ENCODE measurements around the gene ST8SIA2.

- TF ChIP-seq CTCF (IDR thresholded peaks at IDR 0.05): no peak
- no peak for TF ChIP-seq POLR2A (IDR thresholded peaks at IDR 0.05)
Measured at GRCh38 chr15:92418864-92419263, 25.2 kb downstream of the ST8SIA2 start.

Data from adrenal gland (tissue), 5 donors.